GM18861 (cell line): Measurements from ENCODE around the gene TLR4.
A peak's percentile ranks its signal among the peaks of the same experiment; 100 is the strongest.

Experiments used
- ATAC-seq: cut with Tn5 transposase; IDR thresholded peaks from one replicate; pipeline ENCODE4 v1.9.1; 2021; ENCODE audit not compliant: unreplicated experiment

The TLR4 gene

GRCh38 chr9:117709936-117710335 is 5.7 kb downstream of the TLR4 start:
- ATAC-seq = no peak

- no peak for ATAC-seq
Observed at GRCh38 chr9:117714282-117714681, 10.1 kb downstream of the TLR4 start.

GRCh38 chr9:117715411-117715989 is 11.3 kb downstream of the TLR4 start:
- ATAC-seq = no peak

GRCh38 chr9:117718085-117718484 is 13.9 kb downstream of the TLR4 start:
- ATAC-seq = peak; percentile 99

GRCh38 chr9:117718701-117719100 is 14.5 kb downstream of the TLR4 start:
- ATAC-seq = no peak

GRCh38 chr9:117719161-117719920 is 15.1 kb downstream of the TLR4 start:
- ATAC-seq = no peak

- no peak for ATAC-seq
Observed at GRCh38 chr9:117720066-117720465, 15.9 kb downstream of the TLR4 start.

- no peak for ATAC-seq
Observed at GRCh38 chr9:117720555-117720954, 16.4 kb downstream of the TLR4 start.

GRCh38 chr9:117720987-117721386 is 16.8 kb downstream of the TLR4 start:
- no peak for ATAC-seq

- no peak for ATAC-seq
Observed at GRCh38 chr9:117722108-117722761, 18.0 kb downstream of the TLR4 start.

- ATAC-seq = no peak
Observed at GRCh38 chr9:117723986-117724625, 19.9 kb downstream of the TLR4 start.

- ATAC-seq = no peak
Observed at GRCh38 chr9:117725426-117725887, 21.3 kb downstream of the TLR4 start.

- no peak for ATAC-seq
Observed at GRCh38 chr9:117729375-117729774, 25.2 kb downstream of the TLR4 start.

- ATAC-seq = no peak
Observed at GRCh38 chr9:117732494-117732893, 28.3 kb downstream of the TLR4 start.

GRCh38 chr9:117733465-117733864 is 29.3 kb downstream of the TLR4 start:
- ATAC-seq = no peak

- no peak for ATAC-seq
Observed at GRCh38 chr9:117734082-117734481, 29.9 kb downstream of the TLR4 start.

- ATAC-seq = no peak
Observed at GRCh38 chr9:117734523-117735314, 30.5 kb downstream of the TLR4 start.

GRCh38 chr9:117737721-117738226 is 33.6 kb downstream of the TLR4 start:
- no peak for ATAC-seq

GRCh38 chr9:117739206-117739605 is 35.0 kb downstream of the TLR4 start:
- no peak for ATAC-seq

GRCh38 chr9:117739624-117740347 is 35.6 kb downstream of the TLR4 start:
- ATAC-seq = no peak
